HG02885 (cell line): ENCODE measurements around the gene FKBP1A.

ENCODE experiments used
- ATAC-seq: cut with Tn5 transposase; IDR thresholded peaks from one replicate; pipeline ENCODE4 v1.9.1; 2021; ENCODE audit warnings: mild to moderate bottlenecking; ENCODE audit not compliant: unreplicated experiment, poor library complexity

The FKBP1A gene

GRCh38 chr20:1392693-1393506 is at the start of gene FKBP1A:
TSS of gene FKBP1A (minus strand) at chr20:1393054. CDS start at chr20:1392998, 56 bp downstream.
- peak; percentile 92 for ATAC-seq

GRCh38 chr20:1442304-1442703 is 49.5 kb upstream of the FKBP1A start:
- no peak for ATAC-seq

- ATAC-seq, result no peak
Observed at GRCh38 chr20:1441133-1441532, 48.3 kb upstream of the FKBP1A start.

GRCh38 chr20:1440024-1440423 is 47.2 kb upstream of the FKBP1A start:
- ATAC-seq, result no peak

- no peak for ATAC-seq
Observed at GRCh38 chr20:1438361-1438760, 45.5 kb upstream of the FKBP1A start.

- ATAC-seq, result peak; percentile 49
Observed at GRCh38 chr20:1437235-1437904, 44.5 kb upstream of the FKBP1A start.

GRCh38 chr20:1436263-1436662 is 43.4 kb upstream of the FKBP1A start:
- no peak for ATAC-seq

- ATAC-seq, result no peak
Observed at GRCh38 chr20:1435337-1435699, 42.5 kb upstream of the FKBP1A start.

GRCh38 chr20:1434571-1435336 is 41.9 kb upstream of the FKBP1A start:
- peak; percentile 94 for ATAC-seq

GRCh38 chr20:1431158-1431557 is 38.3 kb upstream of the FKBP1A start:
- ATAC-seq, result no peak

GRCh38 chr20:1430004-1430451 is 37.2 kb upstream of the FKBP1A start:
- no peak for ATAC-seq

GRCh38 chr20:1429143-1429728 is 36.4 kb upstream of the FKBP1A start:
- no peak for ATAC-seq

- ATAC-seq, result no peak
Observed at GRCh38 chr20:1427457-1428054, 34.7 kb upstream of the FKBP1A start.

- ATAC-seq, result no peak
Observed at GRCh38 chr20:1426231-1426849, 33.5 kb upstream of the FKBP1A start.

GRCh38 chr20:1424336-1424735 is 31.5 kb upstream of the FKBP1A start:
- ATAC-seq, result no peak

GRCh38 chr20:1423625-1424106 is 30.8 kb upstream of the FKBP1A start:
- no peak for ATAC-seq

- ATAC-seq, result no peak
Observed at GRCh38 chr20:1423206-1423605, 30.4 kb upstream of the FKBP1A start.

- no peak for ATAC-seq
Observed at GRCh38 chr20:1422753-1423152, 29.9 kb upstream of the FKBP1A start.

- ATAC-seq, result no peak
Observed at GRCh38 chr20:1420066-1420465, 27.2 kb upstream of the FKBP1A start.

GRCh38 chr20:1418350-1418749 is 25.5 kb upstream of the FKBP1A start:
- no peak for ATAC-seq
